AG04450 (cell line): ENCODE results near the gene LRRC8D. TPM values are rescaled to one million over a fixed set of nuclear protein-coding genes. Genes with fewer than 3 reads are reported as not detected.

ENCODE experiments used
- CTCF ChIA-PET: fragments of 300-600, 350-600 bp; formaldehyde crosslinking; extraction: SDS; loops from one replicate; lab custom pipeline; 2022; ENCODE audit warnings: antibody characterized with exemption, inconsistent platforms; lab: Charles Lee
- POLR2A ChIA-PET: fragments of 350-600 bp; formaldehyde crosslinking; extraction: SDS; loops from one replicate; lab custom pipeline; 2021; ENCODE audit warnings: antibody characterized with exemption, inconsistent platforms; lab: Yijun Ruan, JAX
- DNase-seq: peaks from one replicate; pipeline ENCODE4 v3.0.0-alpha.2; 2011; ENCODE audit warnings: low read depth, low spot score
- H3K27ac ChIP-seq: one replicate; pipeline ENCODE4 v1.5.1; 2012; ENCODE audit warnings: low read depth, low read length, control low read depth
- H3K27me3 ChIP-seq: one replicate; pipeline ENCODE4 v1.6.0; 2012; ENCODE audit warnings: low read length; ENCODE audit not compliant: control insufficient read depth, insufficient read depth
- H3K4me3 ChIP-seq: 2 replicates; pipeline ENCODE4 v1.5.1; 2011; ENCODE audit warnings: mild to moderate bottlenecking, low read depth, low read length, control low read depth
- H3K9me3 ChIP-seq: 2 replicates; pipeline ENCODE4 v1.5.1; 2012; ENCODE audit warnings: low read length; ENCODE audit not compliant: control insufficient read depth, insufficient read depth
- CTCF ChIP-seq: IDR thresholded peaks from 2 replicates; pipeline ENCODE4 v1.5.1; 2011; ENCODE audit warnings: low read depth, low read length, control low read depth, inconsistent platforms
- polyA plus RNA-seq: library from polyadenylated mRNA; depleted of rRNA; stranded (reverse); fragments of >200 nt; gene quantifications from 2 replicates; pipeline ENCODE4 v1.2.3, GENCODE V29; 2011

LRRC8D gene
- polyA plus RNA-seq, 1 experiment: 48.7 TPM

GRCh38 chr1:89965193-89965768, 144.4 kb downstream of the LRRC8D start:
- no peak for TF ChIP-seq CTCF
- ChIA-PET CTCF (interaction anchor here (0.6 to 1.3 kb wide), 3 partner anchors 122 to 161 kb away, joined by 3 to 7 read pairs (median 4); no protein-coding TSS in a partner anchor), POLR2A (interaction anchor here (0.6 kb wide), 1 partner anchor 21 kb away, joined by 10 read pairs; no protein-coding TSS in a partner anchor)
- no peak overlapping the region for H3K27ac ChIP-seq
- no peaks in the 10 kb centered on the region; the same call in 1 of the 2 replicates for H3K9me3 ChIP-seq
- no peak for DNase-seq
- no peak overlapping the region for H3K4me3 ChIP-seq
- no peaks in the 10 kb centered on the region for H3K27me3 ChIP-seq

GRCh38 chr1:89966656-89967055, 145.8 kb downstream of the LRRC8D start:
- TF ChIP-seq CTCF: no peak
- H3K27me3 ChIP-seq: no peaks in the 10 kb centered on the region
- DNase-seq: no peak
- H3K27ac ChIP-seq: no peak overlapping the region
- H3K4me3 ChIP-seq: no peak overlapping the region
- ChIA-PET POLR2A (no interaction called here), CTCF (no interaction called here)
- H3K9me3 ChIP-seq: no peaks in the 10 kb centered on the region; the same call in 1 of the 2 replicates

GRCh38 chr1:89971600-89971999, 150.8 kb downstream of the LRRC8D start:
- no peak overlapping the region for H3K4me3 ChIP-seq
- TF ChIP-seq CTCF: no peak
- CTCF ChIA-PET: interaction anchor here (0.6 to 1.0 kb wide), 2 partner anchors 17 to 208 kb away, joined by 3 read pairs; no protein-coding TSS in a partner anchor
- POLR2A ChIA-PET: no interaction called here
- H3K27me3 ChIP-seq: no peaks in the 10 kb centered on the region
- no peak overlapping the region for H3K27ac ChIP-seq
- H3K9me3 ChIP-seq: no peaks in the 10 kb centered on the region
- no peak for DNase-seq

- Histone ChIP-seq H3K27ac (no peak overlapping the region), H3K9me3 (no peaks in the 10 kb centered on the region), H3K27me3 (no peaks in the 10 kb centered on the region), H3K4me3 (no peak overlapping the region)
- CTCF ChIA-PET: interaction anchor here (0.6 to 1.1 kb wide), 2 partner anchors 16 to 208 kb away, joined by 3 to 4 read pairs; no protein-coding TSS in a partner anchor
- TF ChIP-seq CTCF: no peak
- POLR2A ChIA-PET: no interaction called here
- DNase-seq: no peak
These were observed 151.2 kb downstream of the LRRC8D start for GRCh38 chr1:89972024-89972423.

GRCh38 chr1:89973471-89974127, 152.8 kb downstream of the LRRC8D start:
- no peaks in the 10 kb centered on the region for H3K9me3 ChIP-seq
- POLR2A ChIA-PET: no interaction called here
- H3K27me3 ChIP-seq: no peaks in the 10 kb centered on the region
- no peak overlapping the region for H3K4me3 ChIP-seq
- no peak for TF ChIP-seq CTCF
- no peak for DNase-seq
- CTCF ChIA-PET: no interaction called here
- H3K27ac ChIP-seq: no peak overlapping the region
